GM18909 (cell line): ENCODE data around the gene PER1.

Experiments
- ATAC-seq: cut with Tn5 transposase; IDR thresholded peaks from one replicate; pipeline ENCODE4 v1.9.1; 2021; ENCODE audit warnings: mild to moderate bottlenecking; ENCODE audit not compliant: unreplicated experiment, poor library complexity

Gene PER1

DNA sequence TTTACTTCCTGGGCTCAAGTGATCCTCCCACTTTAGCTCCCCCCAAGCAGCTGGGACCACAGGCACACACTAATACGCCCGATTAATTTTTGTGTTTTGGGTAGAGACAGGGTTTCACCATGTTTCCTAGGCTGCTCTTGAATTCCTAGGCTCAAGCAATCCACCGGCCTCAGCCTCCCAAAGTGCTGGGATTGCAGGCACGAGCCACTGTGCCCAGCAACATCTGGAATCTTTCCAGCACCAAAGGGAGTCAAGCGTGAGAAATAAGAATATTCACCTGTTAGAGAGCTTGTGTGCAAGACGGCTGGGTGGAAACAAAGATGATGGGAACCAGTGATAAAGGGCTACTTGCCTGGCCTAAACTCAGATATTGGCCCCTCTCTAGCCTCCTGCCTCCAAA lies 50.5 kb downstream of the PER1 start:
- ATAC-seq = no peak

DNA sequence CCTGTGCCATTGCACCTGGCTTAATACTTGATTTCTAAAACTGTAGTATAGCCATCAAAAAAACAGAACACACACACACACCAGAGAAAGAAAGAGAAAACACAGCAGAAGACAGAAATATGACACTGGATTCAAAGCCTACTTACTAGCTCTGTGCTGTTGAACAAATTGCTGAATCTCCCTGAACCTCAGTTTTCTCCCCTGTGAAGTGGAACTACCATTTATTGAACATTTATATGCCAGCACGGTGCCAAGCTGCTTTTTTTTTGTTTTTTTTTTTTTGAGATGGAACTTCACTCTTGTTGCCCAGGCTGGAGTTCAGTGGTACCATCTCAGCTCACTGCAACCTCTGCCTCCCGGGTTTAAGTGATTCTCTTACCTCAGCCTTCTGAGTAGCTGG lies 51.4 kb downstream of the PER1 start:
- no peak for ATAC-seq

DNA sequence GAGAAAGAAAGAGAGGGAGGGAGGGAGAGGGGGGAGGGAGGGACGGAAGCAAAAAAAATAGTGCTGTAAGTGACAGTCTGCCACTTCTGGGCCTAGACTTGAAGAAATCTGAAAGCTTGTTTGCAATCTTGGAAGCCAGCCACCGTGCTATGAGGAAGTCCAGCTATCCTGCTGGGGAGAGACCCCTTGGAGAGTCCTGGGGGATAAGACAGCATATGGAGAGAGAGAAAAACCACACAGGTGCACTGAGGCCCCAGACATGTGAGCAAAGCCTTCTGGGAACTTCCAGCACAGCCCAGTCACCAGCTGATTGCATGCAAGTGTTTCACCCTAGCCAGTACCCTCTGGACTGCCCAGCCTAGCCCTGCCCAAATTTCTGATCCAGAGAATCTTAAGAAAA lies 52.1 kb downstream of the PER1 start:
- no peak for ATAC-seq

DNA sequence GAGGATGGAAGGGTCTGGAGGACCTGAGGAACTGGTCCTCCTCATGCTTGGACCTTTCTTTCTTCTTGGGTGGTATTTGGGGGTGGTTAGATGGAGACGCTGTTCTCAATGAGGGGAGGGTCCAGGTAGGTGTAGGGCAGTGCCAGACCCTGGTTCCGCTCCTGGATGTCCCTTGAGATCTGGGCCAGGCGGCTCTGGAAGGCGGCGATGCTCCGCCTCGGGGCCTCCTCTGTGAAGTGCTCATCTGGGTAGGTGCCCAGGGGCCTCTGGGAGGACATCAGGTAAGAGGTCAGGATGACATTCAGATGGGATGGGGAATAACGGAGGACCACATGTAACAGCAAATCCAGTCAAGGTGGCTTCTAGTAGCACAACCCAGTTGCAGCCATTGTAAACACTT lies 55.7 kb downstream of the PER1 start:
- ATAC-seq = no peak

DNA sequence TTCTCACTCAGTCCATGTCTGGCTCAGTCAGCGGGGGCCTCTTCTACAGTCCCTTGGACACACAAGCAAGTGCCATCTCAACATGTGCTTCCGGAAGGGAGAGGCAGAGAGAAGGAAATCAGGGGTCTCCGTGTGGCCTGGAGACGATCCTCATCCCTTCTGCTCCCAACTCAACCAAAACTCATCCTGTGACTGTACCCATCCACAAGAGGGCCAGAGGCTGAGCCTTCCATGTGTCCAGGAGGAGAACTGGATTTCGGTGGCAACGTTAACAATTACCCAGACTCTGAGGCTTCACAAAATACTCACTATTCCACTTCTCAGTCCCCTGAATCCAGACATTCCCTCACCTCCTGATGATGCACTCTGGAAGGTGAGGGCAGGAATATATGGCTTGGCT lies 56.8 kb downstream of the PER1 start:
- ATAC-seq = no peak

DNA sequence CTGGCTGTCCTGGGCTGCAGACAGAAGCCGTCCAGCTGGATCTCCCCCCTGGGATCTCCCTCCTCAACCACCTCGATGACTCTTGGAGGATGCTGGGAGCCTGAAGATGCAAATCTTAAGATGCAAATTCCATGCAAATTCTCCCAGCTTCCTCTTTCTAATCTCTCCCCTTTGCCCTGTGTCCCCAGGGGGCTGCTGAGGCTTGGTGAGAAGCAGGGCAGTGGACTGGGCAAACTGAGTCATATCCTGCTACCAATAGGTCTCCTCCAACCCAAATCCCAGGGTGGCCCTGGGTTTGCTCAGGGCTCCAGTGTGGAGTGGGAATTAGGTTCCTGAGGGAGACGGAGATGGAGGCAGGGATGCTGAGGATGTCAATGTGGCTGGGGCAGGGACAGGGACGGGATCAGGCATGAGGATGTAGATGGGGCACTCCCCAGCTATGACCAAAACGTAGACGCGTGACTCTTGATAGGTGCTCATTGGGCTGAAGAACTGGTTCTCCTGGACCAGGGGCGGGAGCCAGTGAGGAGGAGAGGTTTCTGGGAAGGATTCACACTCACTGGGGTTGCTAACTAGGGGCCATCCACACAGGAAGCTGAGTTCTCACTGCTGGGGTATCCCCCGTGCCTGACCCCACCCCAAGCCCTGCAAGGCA lies 61.0 kb downstream of the PER1 start:
- ATAC-seq = peak; percentile 57
